ENCODE data around the gene RAB17.

Gene RAB17

GRCh38 chr2:237564526-237565131 is 25.9 kb downstream of the RAB17 start:
- no peak for DNase-seq (ENCODE audit: low read depth in 3 of 3)

GRCh38 chr2:237563816-237564215 is 26.7 kb downstream of the RAB17 start:
- no peak for DNase-seq (ENCODE audit: low read depth in 3 of 3)

GRCh38 chr2:237561221-237561620 is 29.3 kb downstream of the RAB17 start:
- no peak for DNase-seq (ENCODE audit: low read depth in 3 of 3)

- DNase-seq (ENCODE audit: low read depth in 3 of 3) = no peak
These were observed 31.4 kb downstream of the RAB17 start for GRCh38 chr2:237558961-237559641.

- DNase-seq (ENCODE audit: low read depth in 3 of 3) = no peak
These were observed 32.9 kb downstream of the RAB17 start for GRCh38 chr2:237557633-237558015.

- DNase-seq (ENCODE audit: low read depth in 3 of 3) = peak; percentile 5 to 18 (median 13)
These were observed 33.5 kb downstream of the RAB17 start for GRCh38 chr2:237556773-237557632.

GRCh38 chr2:237555560-237555959 is 35.0 kb downstream of the RAB17 start:
- DNase-seq (ENCODE audit: low read depth in 3 of 3) = no peak

GRCh38 chr2:237553948-237554347 is 36.6 kb downstream of the RAB17 start:
- no peak for DNase-seq (ENCODE audit: low read depth in 3 of 3)

GRCh38 chr2:237552908-237553307 is 37.6 kb downstream of the RAB17 start:
- no peak for DNase-seq (ENCODE audit: low read depth in 3 of 3)

- DNase-seq (ENCODE audit: low read depth in 3 of 3) = no peak
These were observed 39.4 kb downstream of the RAB17 start for GRCh38 chr2:237551071-237551574.

GRCh38 chr2:237549643-237550415 is 40.7 kb downstream of the RAB17 start:
- no peak for DNase-seq (ENCODE audit: low read depth in 3 of 3)

GRCh38 chr2:237549216-237549615 is 41.3 kb downstream of the RAB17 start:
- no peak for DNase-seq (ENCODE audit: low read depth in 3 of 3)

- DNase-seq (ENCODE audit: low read depth in 3 of 3) = no peak
These were observed 42.6 kb downstream of the RAB17 start for GRCh38 chr2:237547841-237548416.

GRCh38 chr2:237546876-237547395 is 43.6 kb downstream of the RAB17 start:
- no peak for DNase-seq (ENCODE audit: low read depth in 3 of 3)

- no peak for DNase-seq (ENCODE audit: low read depth in 3 of 3)
These were observed 44.3 kb downstream of the RAB17 start for GRCh38 chr2:237546040-237546875.

GRCh38 chr2:237542001-237542704 is 48.4 kb downstream of the RAB17 start:
- DNase-seq (ENCODE audit: low read depth in 3 of 3) = no peak

GRCh38 chr2:237541243-237541642 is 49.3 kb downstream of the RAB17 start:
- DNase-seq (ENCODE audit: low read depth in 3 of 3) = no peak

- no peak for DNase-seq (ENCODE audit: low read depth in 3 of 3)
These were observed 49.7 kb downstream of the RAB17 start for GRCh38 chr2:237540823-237541222.

- DNase-seq (ENCODE audit: low read depth in 3 of 3) = no peak
These were observed 50.2 kb downstream of the RAB17 start for GRCh38 chr2:237540223-237540775.

Data from stimulated activated CD4-positive, alpha-beta T cell treated with anti-CD3 and anti-CD28 coated beads, TNF-alpha, amount 100 ng/mL, for 4 hours (primary cell).